ENCODE measurements around the gene ZNF524. TPM values are rescaled to one million over a fixed set of nuclear protein-coding genes. Genes with fewer than 3 reads are reported as not detected.
A peak's percentile ranks its signal among the peaks of the same experiment; 100 is the strongest.

ZNF524 gene
- total RNA-seq, 1 donor from 2014 or later, result 7.9 TPM

- Mint-ChIP-seq H3K27ac (no peak overlapping the region), H3K4me1 (ENCODE audit: low read depth) (peaks cover 22% of the 10 kb centered on the region), H3K27me3 (peaks cover 15% of the 10 kb centered on the region), H3K4me3 (ENCODE audit: low read depth) (no peak overlapping the region), H3K36me3 (ENCODE audit: insufficient read depth) (no peaks in the 10 kb centered on the region), H3K9me3 (ENCODE audit: low read depth) (no peaks in the 10 kb centered on the region)
- DNase-seq (ENCODE audit: low spot score, unreplicated experiment), result no peak
- TF ChIP-seq CTCF (IDR thresholded peaks at IDR 0.05; ENCODE audit: unreplicated experiment), result no peak
Observed at GRCh38 chr19:55554302-55554701, 45.8 kb upstream of the ZNF524 start.

GRCh38 chr19:55554741-55555152 is 45.3 kb upstream of the ZNF524 start:
- Mint-ChIP-seq H3K36me3 (ENCODE audit: insufficient read depth) (no peaks in the 10 kb centered on the region), H3K4me1 (ENCODE audit: low read depth) (peaks cover 18% of the 10 kb centered on the region), H3K4me3 (ENCODE audit: low read depth) (no peak overlapping the region), H3K9me3 (ENCODE audit: low read depth) (no peaks in the 10 kb centered on the region), H3K27me3 (peaks cover 15% of the 10 kb centered on the region), H3K27ac (peak overlapping the region; percentile 4)
- TF ChIP-seq CTCF (IDR thresholded peaks at IDR 0.05; ENCODE audit: unreplicated experiment), result no peak
- no peak for DNase-seq (ENCODE audit: low spot score, unreplicated experiment)

GRCh38 chr19:55559684-55560083 is 40.4 kb upstream of the ZNF524 start:
- Mint-ChIP-seq H3K4me3 (ENCODE audit: low read depth) (no peak overlapping the region), H3K4me1 (ENCODE audit: low read depth) (peaks cover 5% of the 10 kb centered on the region)

GRCh38 chr19:55563261-55563690 is 36.8 kb upstream of the ZNF524 start:
- DNase-seq (ENCODE audit: low spot score, unreplicated experiment), result no peak
- no peak overlapping the region for H3K4me3 Mint-ChIP-seq (ENCODE audit: low read depth)
- TF ChIP-seq CTCF (IDR thresholded peaks at IDR 0.05; ENCODE audit: unreplicated experiment), result no peak
- peaks cover 15% of the 10 kb centered on the region for H3K27me3 Mint-ChIP-seq
- H3K9me3 Mint-ChIP-seq (ENCODE audit: low read depth), result no peaks in the 10 kb centered on the region
- H3K36me3 Mint-ChIP-seq (ENCODE audit: insufficient read depth), result no peaks in the 10 kb centered on the region
- H3K4me1 Mint-ChIP-seq (ENCODE audit: low read depth), result peaks cover 2% of the 10 kb centered on the region
- H3K27ac Mint-ChIP-seq, result peak overlapping the region; percentile 71

More at GRCh38 chr19:55559684-55560083, 40.4 kb upstream of the ZNF524 start:
- no peak for TF ChIP-seq CTCF (IDR thresholded peaks at IDR 0.05; ENCODE audit: unreplicated experiment)
- DNase-seq (ENCODE audit: low spot score, unreplicated experiment), result no peak
- Mint-ChIP-seq H3K27me3 (peaks cover 8% of the 10 kb centered on the region), H3K9me3 (ENCODE audit: low read depth) (no peaks in the 10 kb centered on the region), H3K27ac (no peak overlapping the region), H3K36me3 (ENCODE audit: insufficient read depth) (no peaks in the 10 kb centered on the region)

- Mint-ChIP-seq H3K27ac (no peak overlapping the region), H3K4me3 (ENCODE audit: low read depth) (no peak overlapping the region), H3K9me3 (ENCODE audit: low read depth) (no peaks in the 10 kb centered on the region), H3K4me1 (ENCODE audit: low read depth) (peaks cover 2% of the 10 kb centered on the region), H3K36me3 (ENCODE audit: insufficient read depth) (no peaks in the 10 kb centered on the region), H3K27me3 (peaks cover 11% of the 10 kb centered on the region)
- no peak for DNase-seq (ENCODE audit: low spot score, unreplicated experiment)
- no peak for TF ChIP-seq CTCF (IDR thresholded peaks at IDR 0.05; ENCODE audit: unreplicated experiment)
Observed at GRCh38 chr19:55566823-55567222, 33.3 kb upstream of the ZNF524 start.
